Vagina (tissue), 2 donors: ENCODE results near the gene ELANE. TPM values are rescaled to one million over a fixed set of nuclear protein-coding genes. Genes with fewer than 3 reads are reported as not detected.

Experiments used
- DNase-seq, 2 donors: peaks; one replicate each; pipeline ENCODE4 v3.0.0-alpha.2; 2017; ENCODE audit errors: extremely low spot score in 2 of 2
- H3K27ac ChIP-seq: fragments of 200-600 bp; sonication (generic); one replicate; pipeline ENCODE4 v1.5.1; 2019
- H3K27me3 ChIP-seq: fragments of 200-600 bp; sonication (generic); one replicate; pipeline ENCODE4 v1.5.1; 2019
- H3K36me3 ChIP-seq, 2 donors: fragments of 200-600 bp; sonication (generic); one replicate each; pipeline ENCODE4 v1.5.1; 2017 to 2019
- H3K4me1 ChIP-seq: fragments of 200-600 bp; sonication (generic); one replicate; pipeline ENCODE4 v1.5.1; 2019
- H3K4me3 ChIP-seq, 2 donors: fragments of 200-600 bp; sonication (generic); 1 replicate in 1 of 2; 2 replicates in 1 of 2; pipeline ENCODE4 v1.5.1; 2016 to 2019
- H3K9me3 ChIP-seq: fragments of 200-600 bp; sonication (generic); one replicate; pipeline ENCODE4 v1.5.1; 2019
- CTCF ChIP-seq, 3 experiments: fragments of 450-650 bp in 2 of 3; fragments of 200-600 bp in 1 of 3; sonication (generic) in 1 of 3; IDR thresholded peaks; one replicate each; pipeline ENCODE4 v1.5.1; 2017 to 2019; ENCODE audit warnings: antibody characterized with exemption in 3 of 3, mild to moderate bottlenecking in 2 of 3, moderate library complexity in 2 of 3
- POLR2A ChIP-seq, 2 donors: fragments of 450-650 bp; IDR thresholded peaks; one replicate each; pipeline ENCODE4 v1.6.1; 2017; ENCODE audit warnings: antibody characterized with exemption in 2 of 2, mild to moderate bottlenecking in 2 of 2, moderate library complexity in 2 of 2
- POLR2AphosphoS5 ChIP-seq, 2 donors: sonication (generic); formaldehyde crosslinking; IDR thresholded peaks; one replicate each; pipeline ENCODE4 v1.9.0; 2017; ENCODE audit warnings: antibody characterized with exemption in 2 of 2, mild to moderate bottlenecking in 2 of 2, low read depth in 1 of 2; ENCODE audit not compliant: insufficient read depth in 1 of 2
- intact Hi-C: fragments of 100-400 bp; cut with DNase I; formaldehyde crosslinking; loops from one replicate; pipeline ENCODE4 v1.15.1; 2023
- total RNA-seq: library from RNA; depleted of rRNA; stranded (reverse); fragments of >200 nt; gene quantifications from one replicate; pipeline ENCODE4 v1.2.3, GENCODE V29; 2016

The ELANE gene
- total RNA-seq, 1 donor from 2014 or later: not detected

- Histone ChIP-seq H3K4me1 (peaks cover 54% of the 10 kb centered on the region), H3K27ac (peak overlapping the region; percentile 27), H3K4me3 (no peak overlapping the region)
Observed at GRCh38 chr19:867301-867793, 15.2 kb downstream of the ELANE start.

GRCh38 chr19:867855-868457 is 15.9 kb downstream of the ELANE start:
- intact Hi-C loops: loop anchor here (10.0 kb wide), 1 partner anchor 93 kb away; no protein-coding TSS in a partner anchor
- no peak for DNase-seq
- no peaks in the 10 kb centered on the region for H3K27me3 ChIP-seq
- peak overlapping the region; percentile 87 for H3K27ac ChIP-seq
- TF ChIP-seq POLR2AphosphoS5 (IDR thresholded peaks at IDR 0.05; ENCODE audit: insufficient read depth in 1 of 2, low read depth in 1 of 2): peak in 1 of 2 donors; percentile 7
- TF ChIP-seq POLR2A (IDR thresholded peaks at IDR 0.05): no peak
- no peak for TF ChIP-seq CTCF (IDR thresholded peaks at IDR 0.05)
- H3K36me3 ChIP-seq: peaks cover 0 to 17% of the 10 kb centered on the region in 2 donors
- H3K9me3 ChIP-seq: no peaks in the 10 kb centered on the region
- peaks cover 52% of the 10 kb centered on the region for H3K4me1 ChIP-seq
- H3K4me3 ChIP-seq: no peak overlapping the region

More at GRCh38 chr19:867301-867793, 15.2 kb downstream of the ELANE start:
- TF ChIP-seq POLR2AphosphoS5 (IDR thresholded peaks at IDR 0.05; ENCODE audit: insufficient read depth in 1 of 2, low read depth in 1 of 2) (no peak), POLR2A (IDR thresholded peaks at IDR 0.05) (no peak), CTCF (IDR thresholded peaks at IDR 0.05) (no peak)
- intact Hi-C loops: loop anchor here (10.0 kb wide), 1 partner anchor 93 kb away; no protein-coding TSS in a partner anchor
- Histone ChIP-seq H3K9me3 (no peaks in the 10 kb centered on the region), H3K36me3 (peaks cover 0 to 17% of the 10 kb centered on the region in 2 donors), H3K27me3 (no peaks in the 10 kb centered on the region)
- DNase-seq: no peak

GRCh38 chr19:868458-869244 is 16.5 kb downstream of the ELANE start:
- Histone ChIP-seq H3K27me3 (no peaks in the 10 kb centered on the region), H3K27ac (peak overlapping the region; percentile 87), H3K4me3 (no peak overlapping the region), H3K4me1 (peaks cover 46% of the 10 kb centered on the region), H3K9me3 (no peaks in the 10 kb centered on the region), H3K36me3 (peaks cover 0 to 19% of the 10 kb centered on the region in 2 donors)
- TF ChIP-seq CTCF (IDR thresholded peaks at IDR 0.05): no peak
- TF ChIP-seq POLR2AphosphoS5 (IDR thresholded peaks at IDR 0.05; ENCODE audit: insufficient read depth in 1 of 2, low read depth in 1 of 2): peak in 1 of 2 donors; percentile 30
- DNase-seq: no peak
- intact Hi-C loops: loop anchor here (10.0 kb wide), 1 partner anchor 94 kb away; no protein-coding TSS in a partner anchor

GRCh38 chr19:869245-870177 is 17.4 kb downstream of the ELANE start:
- intact Hi-C loops: loop anchor here (10.0 kb wide), 1 partner anchor 95 kb away; no protein-coding TSS in a partner anchor
- peak; percentile 72 to 81 for TF ChIP-seq POLR2AphosphoS5 (IDR thresholded peaks at IDR 0.05; ENCODE audit: insufficient read depth in 1 of 2, low read depth in 1 of 2)
- TF ChIP-seq CTCF (IDR thresholded peaks at IDR 0.05): no peak
- peak in 1 of 2 donors; percentile 97 for DNase-seq
- Histone ChIP-seq H3K36me3 (peaks cover 0 to 22% of the 10 kb centered on the region in 2 donors), H3K4me1 (peaks cover 46% of the 10 kb centered on the region), H3K9me3 (no peaks in the 10 kb centered on the region), H3K27ac (peak overlapping the region; percentile 87), H3K27me3 (no peaks in the 10 kb centered on the region), H3K4me3 (no peak overlapping the region)
